Neutrophil (primary cell): Measurements from ENCODE around the gene N4BP2.

Experiments
- H3K27ac ChIP-seq: fragments of 200-600 bp; sonication (generic); 2 replicates; pipeline ENCODE4 v1.5.1; 2016; ENCODE audit warnings: mild to moderate bottlenecking, moderate library complexity
- H3K27me3 ChIP-seq: fragments of 200-600 bp; sonication (generic); 2 replicates; pipeline ENCODE4 v1.6.0; 2016; ENCODE audit warnings: mild to moderate bottlenecking
- H3K36me3 ChIP-seq: fragments of 200-600 bp; sonication (generic); 2 replicates; pipeline ENCODE4 v1.5.1; 2017
- H3K4me1 ChIP-seq, 2 experiments: fragments of 200-600 bp in 1 of 2; sonication (generic) in 1 of 2; 1 replicate in 1 of 2; 2 replicates in 1 of 2; pipeline versions ENCODE4 v1.5.1 to v1.6.1; 2013 to 2016; ENCODE audit warnings: low read depth in 1 of 2, low read length in 1 of 2, mild to moderate bottlenecking in 1 of 2, moderate library complexity in 1 of 2; ENCODE audit not compliant: control insufficient read depth in 1 of 2, insufficient read depth in 1 of 2
- H3K4me3 ChIP-seq, 2 experiments: fragments of 200-600 bp in 1 of 2; sonication (generic) in 1 of 2; 1 replicate in 1 of 2; 2 replicates in 1 of 2; pipeline ENCODE4 v1.5.1; 2013 to 2016; ENCODE audit warnings: low read depth in 1 of 2, low read length in 1 of 2, mild to moderate bottlenecking in 1 of 2, moderate library complexity in 1 of 2
- H3K9me3 ChIP-seq: fragments of 200-600 bp; sonication (generic); 2 replicates; pipeline ENCODE4 v1.5.1; 2016
- CTCF ChIP-seq: fragments of 200-600 bp; sonication (generic); IDR thresholded peaks from 2 replicates; pipeline ENCODE4 v1.5.1; 2016; ENCODE audit warnings: antibody characterized with exemption

N4BP2 gene

GRCh38 chr4:40190465-40190864, 133.8 kb downstream of the N4BP2 start:
- H3K27me3 ChIP-seq: no peaks in the 10 kb centered on the region
- TF ChIP-seq CTCF: no peak
- no peaks in the 10 kb centered on the region for H3K36me3 ChIP-seq
- H3K27ac ChIP-seq: no peak overlapping the region
- no peak overlapping the region for H3K4me3 ChIP-seq
- no peaks in the 10 kb centered on the region for H3K9me3 ChIP-seq
- H3K4me1 ChIP-seq: peaks cover 11% of the 10 kb centered on the region in 2 experiments

DNA sequence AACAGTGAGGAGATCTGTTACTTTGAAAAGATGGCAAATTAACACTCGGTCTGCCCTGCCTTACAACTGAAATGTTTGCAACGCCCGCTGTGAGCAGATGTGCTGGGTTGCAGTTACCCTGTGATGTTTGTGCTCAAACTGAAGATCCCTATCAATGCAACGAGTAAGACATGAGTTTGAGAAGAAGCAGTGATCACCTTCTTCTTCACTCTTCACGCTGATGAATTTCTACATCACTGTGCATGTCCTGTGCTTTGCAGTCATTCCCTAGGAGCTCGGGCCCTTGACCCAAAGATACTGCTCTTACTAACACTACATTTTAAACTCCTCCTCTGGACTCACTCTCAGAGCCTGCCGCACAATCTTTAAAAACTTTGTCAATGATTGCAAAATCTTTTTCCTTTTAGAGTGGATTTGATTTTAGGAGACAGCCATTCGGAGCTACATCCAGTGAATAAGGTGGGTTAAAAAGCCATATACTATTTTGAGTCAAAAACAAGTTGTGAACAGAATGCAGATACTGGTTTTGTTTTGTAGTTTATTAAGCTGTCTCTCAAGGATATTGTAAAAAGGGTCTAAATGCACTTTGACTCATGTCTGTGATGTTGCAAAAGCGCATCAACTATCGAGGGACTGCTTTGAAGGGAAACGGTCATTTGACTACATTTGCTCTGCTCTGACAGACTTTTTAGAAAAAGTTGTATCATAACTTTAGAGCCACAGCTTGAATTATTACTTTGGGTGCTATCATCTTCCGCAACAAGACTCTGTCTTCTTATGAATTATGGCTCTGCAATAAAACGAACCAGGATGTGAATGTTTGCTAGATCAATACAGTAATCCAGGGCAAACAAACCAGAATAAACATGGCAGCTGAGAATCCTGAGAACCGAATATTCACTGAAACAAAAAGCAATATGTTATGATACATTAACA, 134.5 kb downstream of the N4BP2 start:
- Histone ChIP-seq H3K4me1 (peaks cover 11 to 13% of the 10 kb centered on the region in 2 experiments), H3K36me3 (no peaks in the 10 kb centered on the region), H3K9me3 (no peaks in the 10 kb centered on the region), H3K27ac (no peak overlapping the region), H3K4me3 (no peak overlapping the region), H3K27me3 (no peaks in the 10 kb centered on the region)
- no peak for TF ChIP-seq CTCF

- TF ChIP-seq CTCF: no peak
- Histone ChIP-seq H3K36me3 (no peaks in the 10 kb centered on the region), H3K9me3 (no peaks in the 10 kb centered on the region), H3K27me3 (no peaks in the 10 kb centered on the region), H3K4me3 (no peak overlapping the region), H3K27ac (no peak overlapping the region), H3K4me1 (peaks cover 24% of the 10 kb centered on the region in 2 experiments)
These were observed 135.7 kb downstream of the N4BP2 start for GRCh38 chr4:40192114-40193015.

DNA sequence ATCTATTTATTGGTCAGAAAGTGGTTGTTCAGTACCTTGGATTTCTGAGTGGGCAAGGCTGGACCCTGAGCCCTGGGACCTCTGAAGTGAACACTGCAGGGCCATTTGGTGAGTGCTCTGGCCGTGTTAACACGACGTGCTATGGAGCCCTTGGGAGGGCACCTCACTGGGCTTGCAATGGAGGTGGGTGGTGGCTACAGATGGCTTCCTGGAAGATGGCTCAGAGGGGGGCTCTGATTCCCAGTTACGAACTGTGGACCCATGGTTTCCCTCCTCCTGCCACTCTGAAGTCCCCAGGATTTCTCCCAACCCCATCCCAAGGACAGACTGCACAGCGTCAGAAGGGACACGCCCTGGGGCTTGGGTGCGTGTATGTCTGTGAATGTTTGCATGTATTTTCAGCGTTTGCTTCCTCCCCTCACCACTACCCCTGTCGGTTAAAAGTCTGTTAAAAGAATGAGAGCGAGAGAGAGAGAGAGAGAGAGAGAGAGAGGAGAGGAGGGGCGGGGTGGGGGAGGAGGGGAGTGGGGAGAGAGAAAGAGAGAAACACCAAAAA, 136.4 kb downstream of the N4BP2 start:
- no peak for TF ChIP-seq CTCF
- Histone ChIP-seq H3K4me3 (no peak overlapping the region), H3K27ac (no peak overlapping the region), H3K9me3 (no peaks in the 10 kb centered on the region), H3K4me1 (peaks cover 31 to 32% of the 10 kb centered on the region in 2 experiments), H3K27me3 (no peaks in the 10 kb centered on the region), H3K36me3 (no peaks in the 10 kb centered on the region)

DNA sequence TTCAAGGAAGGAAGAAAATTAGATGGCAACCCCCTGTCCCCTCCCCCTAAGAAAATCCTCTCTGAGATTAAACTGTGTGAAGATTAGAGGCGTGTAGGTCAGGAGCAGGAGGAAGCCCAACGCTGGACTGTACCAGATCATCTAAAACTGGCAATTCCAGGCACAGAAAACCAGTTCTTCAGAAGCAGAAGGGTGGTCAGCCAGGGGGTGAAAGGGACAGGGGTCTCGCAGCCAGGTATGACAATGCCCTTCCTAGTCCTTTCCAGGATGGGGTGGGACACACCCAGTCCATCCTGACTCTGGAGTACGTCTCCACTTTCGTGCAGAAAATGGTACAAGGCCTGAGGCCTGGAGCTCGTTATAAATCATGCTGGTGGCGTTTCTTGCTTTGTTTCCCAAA, 136.9 kb downstream of the N4BP2 start:
- H3K4me1 ChIP-seq: peaks cover 36% of the 10 kb centered on the region in 2 experiments
- H3K27me3 ChIP-seq: no peaks in the 10 kb centered on the region
- no peaks in the 10 kb centered on the region for H3K9me3 ChIP-seq
- no peak for TF ChIP-seq CTCF
- H3K4me3 ChIP-seq: no peak overlapping the region
- H3K36me3 ChIP-seq: no peaks in the 10 kb centered on the region
- H3K27ac ChIP-seq: no peak overlapping the region
